ENCODE data around the gene MIA2. TPM values are rescaled to one million over a fixed set of nuclear protein-coding genes. Genes with fewer than 3 reads are reported as not detected.
"Not testable (repeated sequence)": the region's sequence is repeated elsewhere in the genome, so short reads cannot be mapped to it uniquely, and the experiment has no call there.

MIA2 gene
- 13.5 TPM for polyA plus RNA-seq (2013, experiment 1 of 2; ENCODE audit: insufficient read length)
- 15.7 TPM for polyA plus RNA-seq (2013, experiment 2 of 2; ENCODE audit: insufficient read length)

GRCh38 chr14:39233680-39234326 is at the start of gene MIA2:
Gene MIA2, plus strand, starts transcription at chr14:39233915. Its CDS starts 200 bp downstream, at chr14:39234115.
- no peak for DNase-seq

- DNase-seq = no peak
Observed at GRCh38 chr14:39184628-39185255, 49.0 kb upstream of the MIA2 start.

GRCh38 chr14:39185256-39186049 is 48.3 kb upstream of the MIA2 start:
- DNase-seq = no peak

GRCh38 chr14:39186941-39187525 is 46.7 kb upstream of the MIA2 start:
- DNase-seq = no peak

- no peak for DNase-seq
Observed at GRCh38 chr14:39203659-39204606, 29.8 kb upstream of the MIA2 start.

- DNase-seq = not testable (repeated sequence)
Observed at GRCh38 chr14:39207430-39207829, 26.3 kb upstream of the MIA2 start.

GRCh38 chr14:39211109-39211741 is 22.5 kb upstream of the MIA2 start:
- DNase-seq = no peak

GRCh38 chr14:39212034-39212433 is 21.7 kb upstream of the MIA2 start:
- peak; percentile 7 for DNase-seq

GRCh38 chr14:39212693-39213092 is 21.0 kb upstream of the MIA2 start:
- DNase-seq = no peak

- DNase-seq = no peak
Observed at GRCh38 chr14:39217214-39217879, 16.4 kb upstream of the MIA2 start.

- DNase-seq = no peak
Observed at GRCh38 chr14:39218171-39218769, 15.4 kb upstream of the MIA2 start.

GRCh38 chr14:39219075-39219499 is 14.6 kb upstream of the MIA2 start:
- peak; percentile 11 for DNase-seq

GRCh38 chr14:39220473-39220872 is 13.2 kb upstream of the MIA2 start:
- DNase-seq = not testable (repeated sequence)

GRCh38 chr14:39228044-39228443 is 5.7 kb upstream of the MIA2 start:
- DNase-seq = no peak

- no peak for DNase-seq
Observed at GRCh38 chr14:39228509-39229221, 5.0 kb upstream of the MIA2 start.

- DNase-seq = peak; percentile 5
Observed at GRCh38 chr14:39229222-39229543, 4.5 kb upstream of the MIA2 start.

- no peak for DNase-seq
Observed at GRCh38 chr14:39229601-39230110, 4.1 kb upstream of the MIA2 start.

- DNase-seq = peak; percentile 19
Observed at GRCh38 chr14:39230416-39231035, 3.2 kb upstream of the MIA2 start.
